Gastroesophageal sphincter (tissue), 4 donors: ENCODE measurements around the gene SP140. TPM values are rescaled to one million over a fixed set of nuclear protein-coding genes. Genes with fewer than 3 reads are reported as not detected.

Source experiments
- ATAC-seq: fragments of 150-250 bp; one replicate; pipeline ENCODE4 v1.9.1; 2016; ENCODE audit warnings: mild to moderate bottlenecking, moderate library complexity
- H3K27ac ChIP-seq, 4 donors: fragments of 200-600 bp; sonication (generic) in 3 of 4; 1 replicate in 3 of 4; 2 replicates in 1 of 4; pipeline ENCODE4 v1.5.1; 2016 to 2019
- H3K27me3 ChIP-seq: fragments of 200-600 bp; sonication (generic); one replicate; pipeline ENCODE4 v1.5.1; 2019
- H3K36me3 ChIP-seq, 2 donors: fragments of 200-600 bp; sonication (generic); one replicate each; pipeline ENCODE4 v1.5.1; 2019; ENCODE audit warnings: control low read depth in 1 of 2
- H3K4me1 ChIP-seq, 3 donors: fragments of 200-600 bp; sonication (generic); 1 replicate in 2 of 3; 2 replicates in 1 of 3; pipeline ENCODE4 v1.5.1; 2016 to 2019; ENCODE audit warnings: control low read depth in 2 of 3
- H3K4me3 ChIP-seq, 2 donors: fragments of 200-600 bp; sonication (generic); one replicate each; pipeline ENCODE4 v1.5.1; 2019; ENCODE audit warnings: mild to moderate bottlenecking in 1 of 2, moderate library complexity in 1 of 2
- H3K9me3 ChIP-seq, 3 donors: fragments of 200-600 bp; sonication (generic); one replicate each; pipeline ENCODE4 v1.5.1; 2017 to 2019; ENCODE audit warnings: control low read depth in 2 of 3
- CTCF ChIP-seq, 4 experiments: fragments of 200-600 bp in 2 of 4; fragments of 450-650 bp in 2 of 4; sonication (generic) in 1 of 4; IDR thresholded peaks; one replicate each; pipeline ENCODE4 v1.5.1; 2017 to 2019; ENCODE audit warnings: antibody characterized with exemption in 4 of 4, mild to moderate bottlenecking in 2 of 4, moderate library complexity in 2 of 4
- EP300 ChIP-seq: sonication (generic); formaldehyde crosslinking; IDR thresholded peaks from one replicate; pipeline ENCODE4 v1.6.1; 2017; ENCODE audit warnings: antibody characterized with exemption, mild to moderate bottlenecking
- POLR2A ChIP-seq, 2 donors: fragments of 450-650 bp; IDR thresholded peaks; one replicate each; pipeline ENCODE4 v1.6.1; 2017; ENCODE audit warnings: antibody characterized with exemption in 2 of 2, mild to moderate bottlenecking in 2 of 2, moderate library complexity in 1 of 2
- POLR2AphosphoS5 ChIP-seq: sonication (generic); formaldehyde crosslinking; IDR thresholded peaks from one replicate; pipeline ENCODE4 v1.6.1; 2017; ENCODE audit warnings: antibody characterized with exemption
- WGBS, 2 donors: methylation state at CpG; one replicate each; pipeline ENCODE4 v1.1.5; 2018; ENCODE audit warnings: low coverage in 1 of 2; 5-methylcytosine and 5-hydroxymethylcytosine counted together
- total RNA-seq, 4 donors: library from RNA; depleted of rRNA; stranded (reverse); fragments of >200 nt; gene quantifications; one replicate each; pipeline ENCODE4 v1.1.0, GENCODE V29; 2016

The SP140 gene
- total RNA-seq, 4 donors from 2014 or later, result 0.92 to 2.3 (median 2.0) TPM; not detected in 1

GRCh38 chr2:230356084-230356483 is 130.5 kb downstream of the SP140 start:
- no peak for ATAC-seq

GRCh38 chr2:230358305-230358704 is 132.8 kb downstream of the SP140 start:
- no peaks in the 10 kb centered on the region for H3K27me3 ChIP-seq
- no peak for ATAC-seq
- no peak overlapping the region for H3K4me3 ChIP-seq
- TF ChIP-seq CTCF (IDR thresholded peaks at IDR 0.05) (no peak), POLR2A (IDR thresholded peaks at IDR 0.05) (no peak), EP300 (no peak), POLR2AphosphoS5 (no peak)
- H3K36me3 ChIP-seq, result peaks cover 0 to 55% of the 10 kb centered on the region in 2 donors
- 90 to 100% methylated on average over 1 of the region's 1 CpG for WGBS, 2 donors
- H3K27ac ChIP-seq, result no peak overlapping the region
- no peaks in the 10 kb centered on the region for H3K9me3 ChIP-seq
- H3K4me1 ChIP-seq, result no peaks in the 10 kb centered on the region

More at GRCh38 chr2:230356084-230356483, 130.5 kb downstream of the SP140 start:
- Histone ChIP-seq H3K27ac (no peak overlapping the region), H3K36me3 (peaks cover 0 to 36% of the 10 kb centered on the region in 2 donors), H3K9me3 (no peaks in the 10 kb centered on the region), H3K4me1 (no peaks in the 10 kb centered on the region), H3K27me3 (no peaks in the 10 kb centered on the region), H3K4me3 (no peak overlapping the region)
- no peak for TF ChIP-seq CTCF (IDR thresholded peaks at IDR 0.05)
- TF ChIP-seq EP300, result no peak
- no peak for TF ChIP-seq POLR2AphosphoS5
- TF ChIP-seq POLR2A (IDR thresholded peaks at IDR 0.05), result no peak
- 77 to 90% methylated on average over 2 of the region's 2 CpGs for WGBS, 2 donors

GRCh38 chr2:230360028-230360427 is 134.5 kb downstream of the SP140 start:
- no peak for ATAC-seq
- Histone ChIP-seq H3K36me3 (peaks cover 0 to 64% of the 10 kb centered on the region in 2 donors), H3K4me3 (no peak overlapping the region), H3K27me3 (no peaks in the 10 kb centered on the region), H3K9me3 (no peaks in the 10 kb centered on the region), H3K4me1 (no peaks in the 10 kb centered on the region), H3K27ac (no peak overlapping the region)
- TF ChIP-seq EP300 (no peak), CTCF (IDR thresholded peaks at IDR 0.05) (no peak), POLR2A (IDR thresholded peaks at IDR 0.05) (no peak), POLR2AphosphoS5 (no peak)
- 67 to 72% methylated on average over 1 of the region's 1 CpG for WGBS, 2 donors

GRCh38 chr2:230362030-230362691 is 136.6 kb downstream of the SP140 start:
- TF ChIP-seq POLR2A (IDR thresholded peaks at IDR 0.05) (no peak), POLR2AphosphoS5 (no peak), EP300 (no peak), CTCF (IDR thresholded peaks at IDR 0.05) (no peak)
- no peak for ATAC-seq
- no peaks in the 10 kb centered on the region for H3K27me3 ChIP-seq
- no peak overlapping the region for H3K4me3 ChIP-seq
- no peak overlapping the region for H3K27ac ChIP-seq
- no peaks in the 10 kb centered on the region for H3K4me1 ChIP-seq
- H3K9me3 ChIP-seq, result no peaks in the 10 kb centered on the region
- 38 to 40% methylated on average over 1 of the region's 1 CpG for WGBS, 2 donors
- H3K36me3 ChIP-seq, result peaks cover 0 to 65% of the 10 kb centered on the region in 2 donors

Other genes starting within 250 kb of the SP140 start
- 1 to 10 TPM in 3 of 4 donors, under 1 TPM in 1; 0.85 to 4.1 (median 2.7) TPM for gene SLC16A14, start 156.8 kb upstream of the SP140 start, total RNA-seq
- gene SP110, start 5.8 kb upstream of the SP140 start, total RNA-seq, result 10 to 100 TPM; 16.3 to 37.5 (median 19.2) TPM
- gene SP140L, start 101.5 kb downstream of the SP140 start, total RNA-seq, result 10 to 100 TPM in 1 of 4 donors, 1 to 10 TPM in 3; 6.1 to 11.0 (median 7.6) TPM
- gene SP100, start 190.5 kb downstream of the SP140 start, total RNA-seq, result 100 to 1,000 TPM in 1 of 4 donors, 10 to 100 TPM in 3; 70.1 to 102 (median 92.5) TPM